GM23338 (cell line): Measurements from ENCODE around the gene ZBTB2. TPM values are rescaled to one million over a fixed set of nuclear protein-coding genes. Genes with fewer than 3 reads are reported as not detected.

Experiments used
- ATAC-seq: fragments of 200-7000 bp; cut with Tn5 transposase; 3 replicates; pipeline ENCODE4 v1.9.1; 2020
- DNase-seq: peaks from one replicate; pipeline ENCODE4 v3.0.0-alpha.2; 2015; ENCODE audit warnings: low spot score
- H2AFZ ChIP-seq: fragments of 200-600 bp; sonication (generic); 2 replicates; pipeline ENCODE4 v1.8.0; 2016; ENCODE audit warnings: antibody characterized with exemption, mild to moderate bottlenecking, moderate library complexity
- H3F3A ChIP-seq: fragments of 200-600 bp; sonication (generic); replicated peaks from 2 replicates; pipeline ENCODE4 v1.8.0; 2017; ENCODE audit warnings: antibody characterized with exemption, mixed run types, low read depth
- H3K27ac ChIP-seq: fragments of 200-600 bp; sonication (generic); 2 replicates; pipeline ENCODE4 v1.6.1; 2016; ENCODE audit warnings: low read depth
- H3K27me3 ChIP-seq: fragments of 200-600 bp; sonication (generic); 2 replicates; pipeline ENCODE4 v1.8.0; 2016; ENCODE audit warnings: mild to moderate bottlenecking, mixed run types, moderate library complexity; ENCODE audit not compliant: insufficient read depth
- H3K36me3 ChIP-seq: fragments of 200-600 bp; sonication (generic); 2 replicates; pipeline ENCODE4 v1.8.0; 2016; ENCODE audit warnings: mild to moderate bottlenecking; ENCODE audit not compliant: insufficient read depth
- H3K4me1 ChIP-seq: fragments of 200-600 bp; sonication (generic); 2 replicates; pipeline ENCODE4 v1.8.0; 2016; ENCODE audit warnings: mild to moderate bottlenecking, moderate library complexity; ENCODE audit not compliant: insufficient read depth
- H3K4me2 ChIP-seq: fragments of 200-600 bp; sonication (generic); 2 replicates; pipeline ENCODE4 v1.7.1; 2017; ENCODE audit warnings: mixed run types
- H3K4me3 ChIP-seq: fragments of 200-600 bp; sonication (generic); 2 replicates; pipeline ENCODE4 v1.6.1; 2016; ENCODE audit warnings: mixed run types
- H3K79me2 ChIP-seq: fragments of 200-600 bp; sonication (generic); replicated peaks from 2 replicates; pipeline ENCODE4 v1.8.0; 2017; ENCODE audit warnings: mild to moderate bottlenecking; ENCODE audit not compliant: insufficient read depth
- H3K9me2 ChIP-seq: fragments of 200-600 bp; sonication (generic); 2 replicates; pipeline ENCODE4 v1.8.0; 2017; ENCODE audit not compliant: insufficient read depth
- H4K20me1 ChIP-seq: fragments of 200-600 bp; sonication (generic); replicated peaks from 2 replicates; pipeline ENCODE4 v1.8.0; 2017; ENCODE audit warnings: mild to moderate bottlenecking; ENCODE audit not compliant: insufficient read depth
- H3K27ac Mint-ChIP-seq: 2 replicates; pipeline ENCODE4 v1.8.0; 2020; ENCODE audit warnings: inconsistent platforms, mild to moderate bottlenecking, moderate library complexity, mixed read lengths
- H3K27me3 Mint-ChIP-seq: 3 replicates; pipeline ENCODE4 v1.8.0; 2022; ENCODE audit warnings: low read depth, mild to moderate bottlenecking, moderate library complexity, mixed read lengths, inconsistent platforms; ENCODE audit not compliant: insufficient read depth, poor library complexity
- H3K36me3 Mint-ChIP-seq: 3 replicates; pipeline ENCODE4 v1.8.0; 2021; ENCODE audit warnings: low read depth, mild to moderate bottlenecking, inconsistent platforms, moderate library complexity, mixed read lengths
- H3K4me1 Mint-ChIP-seq: 3 replicates; pipeline ENCODE4 v1.8.0; 2020; ENCODE audit warnings: mild to moderate bottlenecking, inconsistent platforms, mixed read lengths
- H3K4me3 Mint-ChIP-seq: 3 replicates; pipeline ENCODE4 v1.8.0; 2021; ENCODE audit warnings: moderate library complexity, mild to moderate bottlenecking, inconsistent platforms, mixed read lengths
- H3K9me3 Mint-ChIP-seq: 3 replicates; pipeline ENCODE4 v1.8.0; 2020; ENCODE audit warnings: moderate library complexity, mild to moderate bottlenecking, inconsistent platforms, mixed read lengths
- CREB1 ChIP-seq: fragments of 250-450 bp; sonication (Bioruptor Pico); IDR thresholded peaks from 2 replicates; pipeline ENCODE4 v1.5.0; 2020; ENCODE audit warnings: low read depth, mild to moderate bottlenecking, moderate library complexity
- EZH2 ChIP-seq: fragments of 200-600 bp; sonication (generic); IDR thresholded peaks from one replicate; pipeline ENCODE4 v1.8.0; 2017; ENCODE audit warnings: antibody characterized with exemption, mild to moderate bottlenecking, low read depth; ENCODE audit not compliant: unreplicated experiment
- EZH2phosphoT487 ChIP-seq: fragments of 200-600 bp; sonication (generic); IDR thresholded peaks from one replicate; pipeline ENCODE4 v1.8.1; 2018; ENCODE audit warnings: antibody characterized with exemption; ENCODE audit not compliant: unreplicated experiment
- NANOG ChIP-seq: IDR thresholded peaks from 2 replicates; pipeline ENCODE4 v1.6.1; 2016; ENCODE audit warnings: antibody characterized with exemption, borderline replicate concordance
- POLR2AphosphoS5 ChIP-seq: IDR thresholded peaks from 2 replicates; pipeline ENCODE4 v1.6.1; 2016; ENCODE audit warnings: antibody characterized with exemption, low read depth
- REST ChIP-seq: IDR thresholded peaks from one replicate; pipeline ENCODE4 v1.6.1; 2018; ENCODE audit warnings: antibody characterized with exemption; ENCODE audit not compliant: unreplicated experiment
- ZNF114 ChIP-seq: fragments of 250-450 bp; sonication (Bioruptor Pico); IDR thresholded peaks from 2 replicates; pipeline ENCODE4 v1.5.0; 2020; ENCODE audit warnings: mild to moderate bottlenecking, moderate library complexity
- ZNF331 ChIP-seq: fragments of 250-450 bp; sonication (Bioruptor Pico); IDR thresholded peaks from 2 replicates; pipeline ENCODE4 v1.5.0; 2020; ENCODE audit warnings: low read depth, mild to moderate bottlenecking, moderate library complexity
- polyA plus RNA-seq: library from polyadenylated mRNA; unstranded; fragments of >200 nt; fragmentation: Nextera tagmentation; extraction: Ambion mirVana; gene quantifications from 2 replicates; pipeline ENCODE4 v1.2.1, GENCODE V29; 2016
- total RNA-seq: library from RNA; depleted of rRNA; stranded (reverse); fragments of >200 nt; shearing (Covaris generic); gene quantifications from 2 replicates; pipeline ENCODE4 v1.2.3, GENCODE V29; 2014
- TF ChIP-seq, protein P1 (sequence below), 2 experiments: fragments of 200-600 bp in 1 of 2; sonication (generic) in 1 of 2; conservative IDR thresholded peaks; 2 replicates each; pipeline versions ENCODE4 v1.5.1 to v1.6.1; 2016 to 2017; ENCODE audit warnings: antibody characterized with exemption in 2 of 2, low read depth in 2 of 2, mild to moderate bottlenecking in 2 of 2, moderate library complexity in 1 of 2
- TF ChIP-seq, protein P2 (sequence below): IDR thresholded peaks from 2 replicates; pipeline ENCODE4 v1.6.1; 2016; ENCODE audit warnings: antibody characterized with exemption

The ZBTB2 gene
- total and polyA plus RNA-seq, 2 experiments from 2014 or later, result 11.4 to 21.9 TPM

GRCh38 chr6:151440930-151441329 lies 49.6 kb upstream of the ZBTB2 start (continued):
- TF ChIP-seq, protein P1, sequence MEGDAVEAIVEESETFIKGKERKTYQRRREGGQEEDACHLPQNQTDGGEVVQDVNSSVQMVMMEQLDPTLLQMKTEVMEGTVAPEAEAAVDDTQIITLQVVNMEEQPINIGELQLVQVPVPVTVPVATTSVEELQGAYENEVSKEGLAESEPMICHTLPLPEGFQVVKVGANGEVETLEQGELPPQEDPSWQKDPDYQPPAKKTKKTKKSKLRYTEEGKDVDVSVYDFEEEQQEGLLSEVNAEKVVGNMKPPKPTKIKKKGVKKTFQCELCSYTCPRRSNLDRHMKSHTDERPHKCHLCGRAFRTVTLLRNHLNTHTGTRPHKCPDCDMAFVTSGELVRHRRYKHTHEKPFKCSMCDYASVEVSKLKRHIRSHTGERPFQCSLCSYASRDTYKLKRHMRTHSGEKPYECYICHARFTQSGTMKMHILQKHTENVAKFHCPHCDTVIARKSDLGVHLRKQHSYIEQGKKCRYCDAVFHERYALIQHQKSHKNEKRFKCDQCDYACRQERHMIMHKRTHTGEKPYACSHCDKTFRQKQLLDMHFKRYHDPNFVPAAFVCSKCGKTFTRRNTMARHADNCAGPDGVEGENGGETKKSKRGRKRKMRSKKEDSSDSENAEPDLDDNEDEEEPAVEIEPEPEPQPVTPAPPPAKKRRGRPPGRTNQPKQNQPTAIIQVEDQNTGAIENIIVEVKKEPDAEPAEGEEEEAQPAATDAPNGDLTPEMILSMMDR (conservative IDR thresholded peaks at IDR 0.05; ENCODE audit: low read depth in 2 of 2), result peak in 1 of 2 experiments; percentile 28; a peak in 2 of 4 replicates

- H3K79me2 ChIP-seq, result peaks cover 95% of the 10 kb centered on the region
- Mint-ChIP-seq H3K4me1 (no peaks in the 10 kb centered on the region), H3K36me3 (peaks cover 23% of the 10 kb centered on the region; the same call in 2 of the 3 replicates), H3K27me3 (no peaks in the 10 kb centered on the region), H3K4me3 (no peak overlapping the region), H3K9me3 (no peaks in the 10 kb centered on the region), H3K27ac (no peak overlapping the region)
- H3K27me3 ChIP-seq, result no peaks in the 10 kb centered on the region
- H3K4me2 ChIP-seq, result no peak overlapping the region
- DNase-seq (no peak), ATAC-seq (no peak)
- no peak overlapping the region for H3K4me3 ChIP-seq
- peaks cover 30% of the 10 kb centered on the region for H4K20me1 ChIP-seq
- H3K36me3 ChIP-seq, result peaks cover 18% of the 10 kb centered on the region
- no peaks in the 10 kb centered on the region for H3F3A ChIP-seq
- TF ChIP-seq REST (no peak), ZNF331 (no peak), NANOG (no peak), EZH2phosphoT487 (no peak), ZNF114 (CRISPR knock-in tag) (no peak), EZH2 (no peak)
- H3K27ac ChIP-seq, result no peak overlapping the region
- no peak overlapping the region for H2AFZ ChIP-seq
- no peaks in the 10 kb centered on the region for H3K9me2 ChIP-seq
- H3K4me1 ChIP-seq, result no peaks in the 10 kb centered on the region
Observed at GRCh38 chr6:151440498-151440897, 49.1 kb upstream of the ZBTB2 start.

DNA sequence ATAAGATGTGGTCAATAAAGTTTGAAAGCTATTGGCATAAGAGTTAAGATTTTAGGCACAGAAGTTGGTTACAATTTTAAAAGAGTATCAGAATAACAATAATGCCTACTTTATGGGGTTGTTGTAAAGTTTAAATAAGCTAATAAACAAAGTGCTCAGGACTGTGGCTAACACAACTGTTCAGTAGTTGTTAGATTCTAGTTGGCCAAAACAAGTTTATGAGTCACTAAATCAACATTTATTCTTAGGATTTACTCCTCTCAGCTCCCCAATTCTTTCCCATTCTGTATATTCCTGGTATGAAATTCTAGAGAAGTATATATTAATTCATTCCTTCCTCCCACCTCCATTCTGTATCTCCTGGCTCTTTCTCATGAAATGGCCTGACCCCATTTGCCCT lies 46.0 kb upstream of the ZBTB2 start:
- no peak for DNase-seq
- H3K4me3 ChIP-seq, result no peak overlapping the region
- no peaks in the 10 kb centered on the region for H3K9me2 ChIP-seq
- peaks cover 64% of the 10 kb centered on the region for H3K79me2 ChIP-seq
- H3K36me3 ChIP-seq, result peaks cover 11% of the 10 kb centered on the region; the same call in 1 of the 2 replicates
- no peak overlapping the region for H2AFZ ChIP-seq
- no peak for ATAC-seq
- H3K27ac ChIP-seq, result no peak overlapping the region
- Mint-ChIP-seq H3K9me3 (no peaks in the 10 kb centered on the region), H3K27ac (no peak overlapping the region), H3K4me1 (no peaks in the 10 kb centered on the region), H3K27me3 (no peaks in the 10 kb centered on the region), H3K36me3 (peaks cover 15% of the 10 kb centered on the region; the same call in 2 of the 3 replicates), H3K4me3 (no peak overlapping the region)
- no peak overlapping the region for H3K4me2 ChIP-seq
- no peaks in the 10 kb centered on the region for H3F3A ChIP-seq
- peaks cover 18% of the 10 kb centered on the region; the same call in 1 of the 2 replicates for H4K20me1 ChIP-seq
- TF ChIP-seq, protein P1 (conservative IDR thresholded peaks at IDR 0.05; ENCODE audit: low read depth in 2 of 2), result no peak
- TF ChIP-seq ZNF114 (CRISPR knock-in tag), result no peak
- TF ChIP-seq NANOG, result no peak
- no peak for TF ChIP-seq POLR2AphosphoS5
- no peak for TF ChIP-seq CREB1
- TF ChIP-seq, protein P2, sequence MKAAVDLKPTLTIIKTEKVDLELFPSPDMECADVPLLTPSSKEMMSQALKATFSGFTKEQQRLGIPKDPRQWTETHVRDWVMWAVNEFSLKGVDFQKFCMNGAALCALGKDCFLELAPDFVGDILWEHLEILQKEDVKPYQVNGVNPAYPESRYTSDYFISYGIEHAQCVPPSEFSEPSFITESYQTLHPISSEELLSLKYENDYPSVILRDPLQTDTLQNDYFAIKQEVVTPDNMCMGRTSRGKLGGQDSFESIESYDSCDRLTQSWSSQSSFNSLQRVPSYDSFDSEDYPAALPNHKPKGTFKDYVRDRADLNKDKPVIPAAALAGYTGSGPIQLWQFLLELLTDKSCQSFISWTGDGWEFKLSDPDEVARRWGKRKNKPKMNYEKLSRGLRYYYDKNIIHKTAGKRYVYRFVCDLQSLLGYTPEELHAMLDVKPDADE, result no peak
- TF ChIP-seq REST, result no peak
- no peaks in the 10 kb centered on the region for H3K27me3 ChIP-seq
- H3K4me1 ChIP-seq, result no peaks in the 10 kb centered on the region
